ENCODE measurements around the gene SRGAP3.

The SRGAP3 gene

GRCh38 chr3:9179826-9180763 lies 69.4 kb downstream of the SRGAP3 start:
- Histone ChIP-seq H3K79me2 (ENCODE audit: low read length) (no peaks in the 10 kb centered on the region), H3K9me3 (ENCODE audit: insufficient read depth, low read length) (peaks cover 4% of the 10 kb centered on the region; the same call in 1 of the 2 replicates), H3K27ac (ENCODE audit: low read length) (no peak overlapping the region), H3K36me3 (replicated peaks; ENCODE audit: low read depth, low read length) (peaks cover 3% of the 10 kb centered on the region), H3K4me3 (ENCODE audit: low read length) (no peak overlapping the region), H3K27me3 (ENCODE audit: low read depth, low read length) (0 out of 2 replicates have a peak, but pooled peaks cover 3% of the 10 kb centered on the region), H2AFZ (ENCODE audit: low read depth, low read length) (peak overlapping the region; percentile 82; the same call in 1 of the 2 replicates), H4K20me1 (ENCODE audit: insufficient read depth, low read length) (no peaks in the 10 kb centered on the region), H3K4me1 (ENCODE audit: low read length) (peaks cover 19% of the 10 kb centered on the region), H3K4me2 (ENCODE audit: low read length) (peak overlapping the region; percentile 59), H3K9ac (ENCODE audit: low read length) (no peak overlapping the region)
- TF ChIP-seq, protein P1, sequence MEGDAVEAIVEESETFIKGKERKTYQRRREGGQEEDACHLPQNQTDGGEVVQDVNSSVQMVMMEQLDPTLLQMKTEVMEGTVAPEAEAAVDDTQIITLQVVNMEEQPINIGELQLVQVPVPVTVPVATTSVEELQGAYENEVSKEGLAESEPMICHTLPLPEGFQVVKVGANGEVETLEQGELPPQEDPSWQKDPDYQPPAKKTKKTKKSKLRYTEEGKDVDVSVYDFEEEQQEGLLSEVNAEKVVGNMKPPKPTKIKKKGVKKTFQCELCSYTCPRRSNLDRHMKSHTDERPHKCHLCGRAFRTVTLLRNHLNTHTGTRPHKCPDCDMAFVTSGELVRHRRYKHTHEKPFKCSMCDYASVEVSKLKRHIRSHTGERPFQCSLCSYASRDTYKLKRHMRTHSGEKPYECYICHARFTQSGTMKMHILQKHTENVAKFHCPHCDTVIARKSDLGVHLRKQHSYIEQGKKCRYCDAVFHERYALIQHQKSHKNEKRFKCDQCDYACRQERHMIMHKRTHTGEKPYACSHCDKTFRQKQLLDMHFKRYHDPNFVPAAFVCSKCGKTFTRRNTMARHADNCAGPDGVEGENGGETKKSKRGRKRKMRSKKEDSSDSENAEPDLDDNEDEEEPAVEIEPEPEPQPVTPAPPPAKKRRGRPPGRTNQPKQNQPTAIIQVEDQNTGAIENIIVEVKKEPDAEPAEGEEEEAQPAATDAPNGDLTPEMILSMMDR (IDR thresholded peaks at IDR 0.05; ENCODE audit: low read depth, low read length): no peak
- no peak for TF ChIP-seq EZH2phosphoT487 (IDR thresholded peaks at IDR 0.05; ENCODE audit: low read depth)

DNA sequence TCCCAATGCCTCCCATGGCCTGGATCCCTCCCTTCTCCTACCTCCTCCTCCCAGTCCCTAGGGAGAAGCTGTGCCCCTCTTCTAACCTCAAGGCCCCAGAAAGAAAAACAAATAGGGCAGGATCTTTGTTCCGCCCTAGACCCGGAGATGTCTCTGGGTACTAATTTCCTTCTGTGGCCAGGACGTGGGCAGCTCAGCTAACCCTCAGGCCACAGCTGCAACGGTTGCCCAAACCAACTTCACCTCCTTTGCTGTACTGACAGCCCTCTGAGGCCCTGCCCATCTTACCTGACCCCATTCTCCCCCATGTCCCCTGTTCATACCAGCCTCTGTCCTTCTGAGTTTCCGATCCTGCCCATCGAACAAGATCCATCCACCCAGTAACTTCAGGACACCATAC lies 70.7 kb downstream of the SRGAP3 start:
- no peak overlapping the region for H3K4me2 ChIP-seq (ENCODE audit: low read length)
- no peaks in the 10 kb centered on the region for H4K20me1 ChIP-seq (ENCODE audit: insufficient read depth, low read length)
- H3K79me2 ChIP-seq (ENCODE audit: low read length): no peaks in the 10 kb centered on the region
- H3K27me3 ChIP-seq (ENCODE audit: low read depth, low read length): no peaks in the 10 kb centered on the region
- H3K36me3 ChIP-seq (replicated peaks; ENCODE audit: low read depth, low read length): peaks cover 3% of the 10 kb centered on the region
- peaks cover 4% of the 10 kb centered on the region; the same call in 1 of the 2 replicates for H3K9me3 ChIP-seq (ENCODE audit: insufficient read depth, low read length)
- no peak overlapping the region for H3K9ac ChIP-seq (ENCODE audit: low read length)
- H3K4me3 ChIP-seq (ENCODE audit: low read length): no peak overlapping the region
- H2AFZ ChIP-seq (ENCODE audit: low read depth, low read length): no peak overlapping the region
- TF ChIP-seq, protein P1 (IDR thresholded peaks at IDR 0.05; ENCODE audit: low read depth, low read length): no peak
- no peak for TF ChIP-seq EZH2phosphoT487 (IDR thresholded peaks at IDR 0.05; ENCODE audit: low read depth)
- H3K27ac ChIP-seq (ENCODE audit: low read length): no peak overlapping the region
- peaks cover 30% of the 10 kb centered on the region for H3K4me1 ChIP-seq (ENCODE audit: low read length)

DNA sequence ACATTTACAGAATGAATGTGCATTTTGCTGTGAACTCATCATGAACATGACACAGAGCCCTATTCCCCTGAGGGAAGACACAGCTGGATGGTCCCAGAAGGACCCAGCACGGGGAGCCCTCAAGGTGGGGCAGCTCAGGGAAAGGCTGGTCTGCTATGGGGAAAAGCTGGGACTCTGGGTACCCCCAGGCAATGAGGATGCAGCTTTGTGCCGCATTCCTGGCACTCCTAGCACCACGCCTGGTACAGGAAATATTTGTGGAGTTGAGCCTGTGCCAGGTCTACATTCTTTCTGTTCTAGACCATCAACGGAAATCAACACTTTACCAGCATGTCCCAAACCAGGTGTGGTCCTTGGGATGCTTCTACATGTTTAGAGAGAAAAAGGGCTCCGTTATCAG lies 74.0 kb downstream of the SRGAP3 start:
- Histone ChIP-seq H3K27ac (ENCODE audit: low read length) (no peak overlapping the region), H3K4me2 (ENCODE audit: low read length) (no peak overlapping the region), H3K9ac (ENCODE audit: low read length) (no peak overlapping the region)

GRCh38 chr3:9173445-9173844 lies 76.0 kb downstream of the SRGAP3 start:
- Histone ChIP-seq H3K9me3 (ENCODE audit: insufficient read depth, low read length) (peaks cover 4% of the 10 kb centered on the region; the same call in 1 of the 2 replicates), H3K4me3 (ENCODE audit: low read length) (no peak overlapping the region), H3K27me3 (ENCODE audit: low read depth, low read length) (no peaks in the 10 kb centered on the region), H2AFZ (ENCODE audit: low read depth, low read length) (no peak overlapping the region), H3K27ac (ENCODE audit: low read length) (no peak overlapping the region), H3K36me3 (replicated peaks; ENCODE audit: low read depth, low read length) (peaks cover 3% of the 10 kb centered on the region), H3K9ac (ENCODE audit: low read length) (no peak overlapping the region), H3K4me1 (ENCODE audit: low read length) (peaks cover 38% of the 10 kb centered on the region), H4K20me1 (ENCODE audit: insufficient read depth, low read length) (no peaks in the 10 kb centered on the region), H3K79me2 (ENCODE audit: low read length) (no peaks in the 10 kb centered on the region), H3K4me2 (ENCODE audit: low read length) (no peak overlapping the region)
- TF ChIP-seq, protein P1 (IDR thresholded peaks at IDR 0.05; ENCODE audit: low read depth, low read length): no peak
- TF ChIP-seq EZH2phosphoT487 (IDR thresholded peaks at IDR 0.05; ENCODE audit: low read depth): no peak

More for the DNA sequence above, 74.0 kb downstream of the SRGAP3 start:
- peaks cover 3% of the 10 kb centered on the region for H3K36me3 ChIP-seq (replicated peaks; ENCODE audit: low read depth, low read length)
- H3K4me3 ChIP-seq (ENCODE audit: low read length): no peak overlapping the region
- H2AFZ ChIP-seq (ENCODE audit: low read depth, low read length): no peak overlapping the region
- no peaks in the 10 kb centered on the region for H3K27me3 ChIP-seq (ENCODE audit: low read depth, low read length)
- H3K4me1 ChIP-seq (ENCODE audit: low read length): peaks cover 28% of the 10 kb centered on the region
- H3K9me3 ChIP-seq (ENCODE audit: insufficient read depth, low read length): peaks cover 4% of the 10 kb centered on the region; the same call in 1 of the 2 replicates
- no peaks in the 10 kb centered on the region for H4K20me1 ChIP-seq (ENCODE audit: insufficient read depth, low read length)
- TF ChIP-seq EZH2phosphoT487 (IDR thresholded peaks at IDR 0.05; ENCODE audit: low read depth): no peak
- TF ChIP-seq, protein P1 (IDR thresholded peaks at IDR 0.05; ENCODE audit: low read depth, low read length): no peak
- no peaks in the 10 kb centered on the region for H3K79me2 ChIP-seq (ENCODE audit: low read length)

All from OCI-LY3 (cell line).